Neuronal stem cell (in vitro differentiated cells): ENCODE measurements around the gene BTBD9.

ENCODE experiments used
- DNase-seq: peaks from one replicate; pipeline ENCODE4 v3.0.0-alpha.2; 2013; ENCODE audit warnings: low spot score
- H2AFZ ChIP-seq: one replicate; pipeline ENCODE4 v1.6.1; 2013; ENCODE audit warnings: mild to moderate bottlenecking, low read length, inconsistent platforms
- H2AK5ac ChIP-seq: 2 replicates; pipeline ENCODE4 v1.6.1; 2013; ENCODE audit warnings: low read depth, mild to moderate bottlenecking, inconsistent platforms, low read length, moderate library complexity, mixed read lengths
- H2BK120ac ChIP-seq: 2 replicates; pipeline ENCODE4 v1.6.1; 2013; ENCODE audit warnings: low read depth, mild to moderate bottlenecking, inconsistent platforms, low read length, moderate library complexity, mixed read lengths
- H2BK12ac ChIP-seq: one replicate; pipeline ENCODE4 v1.6.1; 2013; ENCODE audit warnings: low read length, inconsistent platforms
- H2BK15ac ChIP-seq: 2 replicates; pipeline ENCODE4 v1.6.1; 2013; ENCODE audit warnings: mild to moderate bottlenecking, low read length, inconsistent platforms, mixed read lengths
- H2BK5ac ChIP-seq: one replicate; pipeline ENCODE4 v1.6.1; 2013; ENCODE audit warnings: inconsistent platforms, mild to moderate bottlenecking, low read length, moderate library complexity
- H3K14ac ChIP-seq: one replicate; pipeline ENCODE4 v1.6.1; 2013; ENCODE audit warnings: low read length, inconsistent platforms
- H3K18ac ChIP-seq: 2 replicates; pipeline ENCODE4 v1.6.1; 2013; ENCODE audit warnings: low read length, inconsistent platforms
- H3K23ac ChIP-seq: 2 replicates; pipeline ENCODE4 v1.6.1; 2013; ENCODE audit warnings: low read depth, mild to moderate bottlenecking, mixed read lengths, low read length, inconsistent platforms; ENCODE audit not compliant: poor library complexity
- H3K27ac ChIP-seq: replicated peaks from 3 replicates; pipeline ENCODE4 v1.5.1; 2013; ENCODE audit warnings: low read length, inconsistent platforms
- H3K27me3 ChIP-seq, 3 experiments: 2 replicates each; pipeline ENCODE4 v1.6.1; 2013; ENCODE audit warnings: low read length in 3 of 3, mild to moderate bottlenecking in 2 of 3, inconsistent platforms in 1 of 3, low read depth in 1 of 3, mixed read lengths in 1 of 3, moderate library complexity in 1 of 3; ENCODE audit not compliant: control insufficient read depth in 3 of 3, insufficient read depth in 3 of 3
- H3K36me3 ChIP-seq, 2 donors: replicated peaks in 1 of 2; 2 replicates each; pipeline ENCODE4 v1.6.1; 2013; ENCODE audit warnings: low read length in 2 of 2; ENCODE audit not compliant: control insufficient read depth in 2 of 2, insufficient read depth in 2 of 2
- H3K4ac ChIP-seq: 2 replicates; pipeline ENCODE4 v1.6.1; 2013; ENCODE audit warnings: inconsistent platforms, mild to moderate bottlenecking, low read length, moderate library complexity
- H3K4me1 ChIP-seq, 2 donors: 1 replicate in 1 of 2; 2 replicates in 1 of 2; pipeline ENCODE4 v1.6.1; 2013; ENCODE audit warnings: low read length in 2 of 2, low read depth in 1 of 2; ENCODE audit not compliant: control insufficient read depth in 2 of 2, insufficient read depth in 1 of 2
- H3K4me2 ChIP-seq: one replicate; pipeline ENCODE4 v1.6.1; 2013; ENCODE audit warnings: mild to moderate bottlenecking, low read length, inconsistent platforms; ENCODE audit not compliant: insufficient read depth, poor library complexity, severe bottlenecking
- H3K4me3 ChIP-seq, 2 donors: 2 replicates each; pipeline ENCODE4 v1.5.1; 2013; ENCODE audit warnings: low read length in 2 of 2, mild to moderate bottlenecking in 2 of 2, inconsistent platforms in 1 of 2, moderate library complexity in 1 of 2
- H3K79me1 ChIP-seq: one replicate; pipeline ENCODE4 v1.6.1; 2013; ENCODE audit warnings: low read depth, mild to moderate bottlenecking, inconsistent platforms, low read length, moderate library complexity
- H3K9ac ChIP-seq: one replicate; pipeline ENCODE4 v1.6.1; 2013; ENCODE audit warnings: mild to moderate bottlenecking, low read depth, low read length, inconsistent platforms; ENCODE audit not compliant: poor library complexity
- H3K9me3 ChIP-seq, 2 donors: replicated peaks in 1 of 2; 2 replicates each; pipeline versions ENCODE3 to v1.6.1; 2013; ENCODE audit warnings: low read length in 2 of 2, mild to moderate bottlenecking in 2 of 2, inconsistent platforms in 1 of 2, low read depth in 1 of 2, mixed read lengths in 1 of 2, moderate library complexity in 1 of 2; ENCODE audit not compliant: control insufficient read depth in 2 of 2, insufficient read depth in 1 of 2
- H4K8ac ChIP-seq: one replicate; pipeline ENCODE4 v1.6.1; 2013; ENCODE audit warnings: low read depth, mild to moderate bottlenecking, inconsistent platforms, low read length, moderate library complexity
- H4K91ac ChIP-seq: one replicate; pipeline ENCODE4 v1.6.1; 2013; ENCODE audit warnings: low read length, low read depth, mild to moderate bottlenecking, inconsistent platforms; ENCODE audit not compliant: poor library complexity
- WGBS, 2 donors: extraction: QIAGEN DNeasy Blood & Tissue Kit; methylation state at CpG; one replicate each; pipeline ENCODE4 v1.1.7; 2013; ENCODE audit warnings: missing lambda C conversion rate in 2 of 2, mixed read lengths in 1 of 2; ENCODE audit not compliant: insufficient read length in 2 of 2, insufficient replicate concordance in 1 of 2; ENCODE audit errors: extremely low coverage in 2 of 2; 5-methylcytosine and 5-hydroxymethylcytosine counted together

The BTBD9 gene

DNA sequence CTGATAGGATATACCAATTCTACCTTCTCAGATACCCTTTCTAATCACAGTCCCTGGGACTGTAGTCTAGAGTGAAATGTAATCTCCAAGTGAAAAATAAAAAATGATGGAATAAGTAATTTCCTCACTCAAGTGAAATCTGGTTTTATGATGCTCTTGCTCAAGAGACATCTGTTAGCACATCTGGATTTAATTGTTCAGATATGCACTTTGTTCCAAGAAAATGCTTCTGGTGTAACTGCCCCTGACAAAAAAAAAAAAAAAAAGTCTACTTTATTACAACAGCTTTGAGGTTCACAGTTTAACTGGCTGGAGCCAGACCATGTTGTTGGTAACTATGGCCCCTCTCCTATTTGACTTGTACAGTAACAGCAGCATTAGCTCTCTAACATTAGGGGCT, 251.8 kb downstream of the BTBD9 start:
- H4K8ac ChIP-seq: no peak overlapping the region
- no peak overlapping the region for H2AK5ac ChIP-seq
- H3K18ac ChIP-seq: no peak overlapping the region
- H2BK5ac ChIP-seq: no peak overlapping the region
- no peak overlapping the region for H3K23ac ChIP-seq
- H3K79me1 ChIP-seq: no peaks in the 10 kb centered on the region
- H3K27me3 ChIP-seq: no peaks in the 10 kb centered on the region
- no peaks in the 10 kb centered on the region for H3K9me3 ChIP-seq
- no peak overlapping the region for H3K4me3 ChIP-seq
- H3K4me2 ChIP-seq: no peak overlapping the region
- H3K9ac ChIP-seq: no peak overlapping the region
- no peak for DNase-seq
- H3K14ac ChIP-seq: no peak overlapping the region
- no peak overlapping the region for H2BK12ac ChIP-seq
- H3K27ac ChIP-seq: no peak overlapping the region
- peaks cover 0 to 5% of the 10 kb centered on the region in 2 donors for H3K4me1 ChIP-seq
- no peak overlapping the region for H2AFZ ChIP-seq
- no peak overlapping the region for H4K91ac ChIP-seq
- H3K36me3 ChIP-seq: no peaks in the 10 kb centered on the region
- H3K4ac ChIP-seq: no peak overlapping the region
- H2BK120ac ChIP-seq: no peak overlapping the region
- H2BK15ac ChIP-seq: no peak overlapping the region

DNA sequence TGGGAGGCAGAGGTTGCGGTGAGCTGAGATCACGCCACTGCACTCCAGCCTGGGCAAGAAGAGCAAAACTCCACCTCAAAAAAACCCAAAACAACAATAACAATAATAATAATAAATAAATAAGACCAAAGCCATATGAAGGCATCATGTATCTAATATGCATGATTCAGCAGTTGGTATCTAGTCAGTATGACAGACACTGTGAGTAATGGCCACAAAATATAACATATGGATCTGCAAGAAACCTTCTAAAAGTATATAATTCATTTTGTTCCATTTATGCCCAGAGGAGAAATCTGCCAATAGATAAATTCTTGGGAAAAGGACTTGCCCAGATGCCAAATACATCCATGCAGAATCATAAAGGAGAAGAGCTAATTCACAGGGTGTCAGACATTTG, 252.3 kb downstream of the BTBD9 start:
- Histone ChIP-seq H4K91ac (no peak overlapping the region), H2BK12ac (no peak overlapping the region), H4K8ac (no peak overlapping the region), H3K4me3 (no peak overlapping the region), H2BK15ac (no peak overlapping the region), H2AK5ac (no peak overlapping the region), H3K14ac (no peak overlapping the region), H3K4me2 (no peak overlapping the region), H3K27ac (no peak overlapping the region), H3K27me3 (no peaks in the 10 kb centered on the region), H3K79me1 (no peaks in the 10 kb centered on the region), H3K18ac (no peak overlapping the region), H2BK120ac (no peak overlapping the region), H3K36me3 (no peaks in the 10 kb centered on the region), H2AFZ (no peak overlapping the region), H3K23ac (no peak overlapping the region), H3K4ac (no peak overlapping the region), H3K9ac (no peak overlapping the region), H2BK5ac (no peak overlapping the region), H3K9me3 (no peaks in the 10 kb centered on the region), H3K4me1 (peaks cover 0 to 5% of the 10 kb centered on the region in 2 donors)
- no peak for DNase-seq
- WGBS, 2 donors: no CpG with 5 or more reads among the region's 2 CpGs

GRCh38 chr6:38378801-38379200, 260.9 kb downstream of the BTBD9 start:
- no peak overlapping the region for H3K18ac ChIP-seq
- H2BK12ac ChIP-seq: no peak overlapping the region
- H3K4ac ChIP-seq: no peak overlapping the region
- H2BK5ac ChIP-seq: no peak overlapping the region
- no peak overlapping the region for H3K4me3 ChIP-seq
- H3K23ac ChIP-seq: no peak overlapping the region
- no peak overlapping the region for H2BK15ac ChIP-seq
- no peak overlapping the region for H2BK120ac ChIP-seq
- no peaks in the 10 kb centered on the region for H3K9me3 ChIP-seq
- H3K27me3 ChIP-seq: no peaks in the 10 kb centered on the region
- no peak overlapping the region for H3K9ac ChIP-seq
- H2AFZ ChIP-seq: no peak overlapping the region
- no CpG with 5 or more reads among the region's 7 CpGs for WGBS, 2 donors
- no peak overlapping the region for H3K4me2 ChIP-seq
- no peak overlapping the region for H4K91ac ChIP-seq
- H3K36me3 ChIP-seq: no peaks in the 10 kb centered on the region
- no peak overlapping the region for H2AK5ac ChIP-seq
- no peaks in the 10 kb centered on the region for H3K4me1 ChIP-seq
- no peak overlapping the region for H4K8ac ChIP-seq
- no peak overlapping the region for H3K27ac ChIP-seq
- no peaks in the 10 kb centered on the region for H3K79me1 ChIP-seq
- H3K14ac ChIP-seq: no peak overlapping the region
- DNase-seq: no peak

- no peak overlapping the region for H4K91ac ChIP-seq
- no peak overlapping the region for H2AK5ac ChIP-seq
- H3K14ac ChIP-seq: no peak overlapping the region
- no peak overlapping the region for H3K4me2 ChIP-seq
- H2BK12ac ChIP-seq: no peak overlapping the region
- no peak overlapping the region for H2BK15ac ChIP-seq
- DNase-seq: no peak
- no peak overlapping the region for H3K18ac ChIP-seq
- no peaks in the 10 kb centered on the region for H3K79me1 ChIP-seq
- no CpG with 5 or more reads among the region's 2 CpGs for WGBS, 2 donors
- no peak overlapping the region for H3K4ac ChIP-seq
- no peaks in the 10 kb centered on the region for H3K27me3 ChIP-seq
- no peak overlapping the region for H3K23ac ChIP-seq
- peaks cover 2 to 5% of the 10 kb centered on the region in 2 donors for H3K4me1 ChIP-seq
- H3K27ac ChIP-seq: no peak overlapping the region
- no peak overlapping the region for H3K9ac ChIP-seq
- H2BK120ac ChIP-seq: no peak overlapping the region
- H2BK5ac ChIP-seq: no peak overlapping the region
- no peaks in the 10 kb centered on the region for H3K36me3 ChIP-seq
- H3K9me3 ChIP-seq: no peaks in the 10 kb centered on the region
- no peak overlapping the region for H2AFZ ChIP-seq
- no peak overlapping the region for H3K4me3 ChIP-seq
- H4K8ac ChIP-seq: no peak overlapping the region
These were observed 263.8 kb downstream of the BTBD9 start for GRCh38 chr6:38375937-38376336.
